GM21723 (cell line): ENCODE results near the gene FAM9C.
A peak's percentile ranks its signal among the peaks of the same experiment; 100 is the strongest.
"Not testable (repeated sequence)": the region's sequence is repeated elsewhere in the genome, so short reads cannot be mapped to it uniquely, and the experiment has no call there.

Source experiments
- ATAC-seq: cut with Tn5 transposase; IDR thresholded peaks from one replicate; pipeline ENCODE4 v1.9.1; 2021; ENCODE audit warnings: mild to moderate bottlenecking, moderate library complexity; ENCODE audit not compliant: unreplicated experiment

Gene FAM9C

DNA sequence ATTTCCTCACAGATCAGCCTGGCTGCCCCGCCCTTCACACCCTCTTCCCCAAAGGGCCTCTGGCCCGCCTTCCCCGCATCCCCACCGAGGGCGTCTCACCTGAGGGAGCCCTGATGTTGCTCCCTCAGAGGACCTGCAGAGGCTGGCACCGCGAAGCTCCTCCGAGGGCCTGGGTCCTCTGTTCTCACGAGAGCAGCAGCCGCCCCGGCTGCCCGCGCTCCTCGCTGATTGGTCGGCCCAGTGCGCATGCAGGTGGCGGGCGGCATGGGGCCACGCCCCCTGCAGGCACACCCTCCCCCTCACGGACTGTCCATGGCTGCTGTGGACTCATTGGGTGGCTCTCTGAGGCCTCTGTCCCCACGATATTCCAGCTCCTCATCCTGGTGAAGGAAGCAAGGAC lies at the start of gene FAM9C:
FAM9C (minus strand) TSS at position 180 of the 400 bp plus-strand sequence. CDS start 831 bp downstream, outside the sequence.
- ATAC-seq = no peak

DNA sequence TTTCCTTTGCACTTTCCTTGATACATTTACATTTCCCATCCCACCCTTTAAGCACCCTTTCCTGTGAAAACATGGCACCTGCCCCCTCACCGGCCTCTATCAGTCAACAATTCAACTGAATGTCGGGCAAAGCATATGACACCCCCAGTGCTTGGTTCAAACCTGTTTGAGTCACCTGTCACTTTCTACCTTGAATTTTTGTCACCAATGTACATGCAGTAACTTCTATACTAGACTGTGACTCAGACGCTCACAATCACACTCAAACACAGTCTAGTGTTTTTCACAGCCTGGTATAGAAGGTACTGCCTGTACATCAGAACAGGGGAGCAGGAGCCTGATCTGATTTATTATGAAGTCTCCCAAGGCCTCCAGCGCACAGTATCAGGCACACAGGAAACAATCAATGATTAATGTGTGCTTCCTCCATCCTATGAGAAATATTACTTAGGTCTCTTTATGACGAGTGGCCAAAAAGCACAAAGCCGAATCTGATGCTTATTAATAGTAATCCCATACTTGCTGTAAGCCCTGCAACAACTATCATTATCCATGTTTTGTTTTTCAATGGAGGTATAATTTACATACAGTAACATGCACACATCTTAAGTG lies 49.2 kb upstream of the FAM9C start:
- no peak for ATAC-seq

DNA sequence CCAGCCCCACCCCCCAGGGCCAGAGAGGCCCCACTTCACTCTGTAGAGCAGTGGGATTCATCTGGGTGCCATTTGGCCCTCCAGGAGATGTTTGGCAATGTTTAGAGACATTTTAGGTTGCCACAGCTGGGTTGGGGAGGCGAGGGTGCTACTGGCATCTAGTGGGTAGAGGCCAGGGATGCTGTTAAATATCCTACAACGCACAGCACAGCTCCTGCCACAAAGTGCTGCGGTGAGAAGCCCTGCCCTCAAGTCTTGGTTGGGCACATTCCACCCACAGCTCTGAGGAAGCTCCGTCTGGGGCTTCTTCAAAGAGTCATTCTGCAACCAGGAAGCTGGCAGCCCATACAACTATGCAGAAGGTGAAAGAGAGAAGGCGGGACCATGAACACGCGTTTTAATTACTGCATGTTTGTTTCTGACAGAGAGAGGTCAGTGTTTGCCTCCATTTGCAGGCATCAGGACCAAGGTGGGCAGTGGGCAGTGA lies 48.1 kb upstream of the FAM9C start:
- ATAC-seq = peak; percentile 58

DNA sequence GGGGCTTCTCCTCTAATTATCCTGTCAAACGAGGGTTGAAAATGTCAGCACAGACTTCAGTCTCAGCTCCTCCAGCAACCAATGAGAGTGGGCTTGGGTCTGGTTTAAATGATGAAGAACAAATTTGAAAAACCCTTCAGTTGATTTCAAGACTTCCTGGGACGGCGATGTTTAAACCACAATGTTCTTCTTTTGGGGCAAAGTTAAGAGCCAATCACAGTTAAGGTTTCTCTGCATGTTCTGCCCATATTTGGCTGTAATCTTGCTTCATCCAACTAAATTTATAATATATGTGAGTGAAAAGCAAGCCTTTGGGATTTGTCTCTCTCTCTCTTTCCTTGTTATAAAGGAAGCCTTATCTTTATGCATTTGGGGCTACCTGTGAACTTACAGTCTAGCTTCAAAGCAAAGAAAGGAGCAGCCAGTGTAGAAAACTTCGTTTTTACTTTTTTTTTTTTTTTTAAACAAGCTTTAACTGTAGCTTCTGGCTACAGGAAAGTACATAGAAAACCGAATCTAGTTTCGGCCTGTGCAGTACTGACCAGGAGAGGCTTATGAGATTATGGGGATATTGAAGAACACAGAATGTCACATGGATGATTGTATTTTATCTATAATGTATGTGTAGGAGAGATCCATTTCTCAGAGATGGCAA lies 46.8 kb upstream of the FAM9C start:
- no peak for ATAC-seq

DNA sequence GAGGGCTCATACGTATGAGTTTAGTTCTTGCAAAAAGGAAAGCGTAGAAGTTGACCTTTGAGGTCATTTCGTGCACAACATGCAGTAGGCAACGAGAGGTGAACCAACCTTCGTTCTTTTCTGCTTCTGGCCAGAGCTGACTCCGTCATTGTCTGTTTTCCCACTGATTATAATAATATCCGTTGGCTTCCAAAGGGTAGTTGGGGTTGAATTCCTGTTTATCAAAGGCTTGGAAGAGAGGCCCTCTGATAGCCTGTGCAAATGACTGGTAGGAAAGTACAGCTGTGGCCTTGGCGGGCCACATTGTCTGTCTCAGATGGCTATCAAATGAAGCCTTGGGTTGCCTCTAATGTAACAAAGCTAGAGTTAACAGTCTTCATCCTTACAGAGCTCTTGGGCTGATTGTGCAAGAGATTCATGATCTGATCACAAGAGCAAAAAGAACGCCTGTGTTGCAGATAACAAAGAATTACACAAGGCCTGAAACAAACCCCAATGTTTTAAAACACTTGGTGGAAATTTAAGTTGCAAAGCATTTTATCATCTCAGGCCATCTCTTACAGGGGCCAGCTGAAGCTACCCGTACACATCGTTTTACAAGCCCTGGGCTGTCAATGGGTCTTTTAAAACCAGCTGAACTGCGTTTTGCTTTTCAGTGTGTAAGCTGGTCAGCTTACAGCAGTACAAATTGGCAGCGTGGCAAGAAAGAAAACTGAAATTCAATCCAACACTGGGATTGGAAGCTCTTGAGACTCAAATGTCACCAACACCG lies 46.1 kb upstream of the FAM9C start:
- no peak for ATAC-seq

DNA sequence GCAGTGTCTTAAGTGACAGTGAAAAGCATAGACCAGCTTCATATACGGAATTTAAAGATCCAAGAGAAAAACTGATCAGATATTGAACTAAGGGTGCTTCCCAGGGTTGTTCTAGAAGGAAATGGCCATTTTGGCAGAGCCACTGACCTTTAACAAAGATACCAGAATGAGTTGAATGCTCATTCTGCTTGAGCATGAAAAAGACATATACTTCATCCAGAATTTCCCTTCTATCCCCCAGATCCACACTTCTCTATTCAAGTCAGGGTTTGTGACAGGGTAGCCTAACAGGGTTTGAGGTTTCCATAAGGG lies 45.6 kb upstream of the FAM9C start:
- ATAC-seq = no peak

DNA sequence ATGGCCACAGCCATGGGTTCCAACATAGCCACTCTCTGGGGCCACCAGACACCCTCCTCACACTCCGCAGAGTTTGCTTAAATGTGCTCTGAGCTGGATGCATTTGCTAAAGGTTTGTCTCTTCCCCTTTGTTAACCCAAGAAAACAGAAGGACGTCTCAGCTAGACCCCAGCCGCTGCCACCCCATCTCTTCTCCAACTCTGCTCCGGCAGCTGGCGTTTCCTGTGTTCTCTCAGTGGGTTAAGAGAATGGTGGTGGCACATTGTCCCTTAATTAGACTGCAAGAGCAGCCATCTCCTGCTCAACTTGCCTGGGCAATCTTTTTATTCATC lies 43.7 kb upstream of the FAM9C start:
- no peak for ATAC-seq

DNA sequence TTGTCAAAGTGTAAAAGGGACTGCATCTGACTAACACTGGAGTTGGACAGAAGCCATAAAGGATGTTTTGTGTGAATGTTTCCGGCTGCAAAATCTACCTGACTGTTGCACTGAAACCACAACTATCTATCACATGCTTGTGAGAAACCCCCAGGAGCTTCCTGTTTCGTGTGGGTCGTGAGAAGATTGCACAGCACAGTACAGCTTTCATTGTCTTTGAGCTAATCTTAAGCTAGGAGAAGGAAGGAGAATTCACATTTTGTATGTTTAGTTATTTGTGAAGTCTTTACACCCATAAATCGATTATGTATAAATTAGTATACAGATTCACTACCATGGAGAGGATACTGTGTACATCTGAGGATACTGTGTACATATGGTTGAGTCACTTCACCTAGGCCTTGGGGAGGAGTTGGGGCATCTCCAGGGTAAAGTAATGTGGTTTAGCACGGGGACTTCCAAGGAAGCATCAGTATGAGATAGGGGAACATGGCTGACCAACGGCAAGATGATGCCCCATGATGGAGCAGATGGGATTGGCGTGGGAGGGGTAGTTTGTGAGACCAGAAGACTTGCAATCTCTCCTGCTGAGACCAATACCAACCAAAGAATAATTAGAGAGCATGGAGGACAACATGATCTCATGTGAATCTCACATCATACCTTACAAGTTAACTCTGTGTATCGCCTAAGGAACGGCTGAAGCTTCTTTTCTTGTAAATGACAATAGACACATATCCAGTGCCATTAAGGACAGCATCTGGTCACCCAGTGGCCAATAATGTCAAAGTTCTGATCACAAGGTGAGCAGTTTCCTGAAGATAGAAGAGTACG lies 43.1 kb upstream of the FAM9C start:
- peak; percentile 79 for ATAC-seq

DNA sequence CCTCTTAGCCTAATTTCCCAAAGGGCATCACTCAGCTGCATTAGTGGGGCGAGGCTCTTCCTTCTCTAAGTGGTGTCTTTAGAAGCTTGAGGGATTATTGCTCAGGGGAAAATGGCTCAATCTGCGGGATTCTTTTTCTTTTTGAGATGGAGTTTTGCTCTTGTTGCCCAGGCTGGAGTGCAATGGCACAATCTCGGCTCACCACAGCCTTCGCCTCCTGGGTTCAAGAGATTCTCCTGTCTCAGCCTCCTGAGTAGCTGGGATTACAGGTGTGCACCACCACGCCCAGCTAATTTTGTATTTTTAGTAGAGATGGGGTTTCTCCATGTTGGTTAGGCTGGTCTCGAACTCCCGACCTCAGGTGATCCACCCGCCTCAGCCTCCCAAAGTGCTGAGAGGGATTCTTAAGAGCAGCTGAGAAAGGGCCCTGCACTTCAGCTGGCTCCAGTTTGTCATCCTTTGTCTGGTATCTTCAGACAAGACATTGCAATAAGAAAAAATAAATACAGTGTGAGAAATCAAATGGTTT lies 42.4 kb upstream of the FAM9C start:
- not testable (repeated sequence) for ATAC-seq

DNA sequence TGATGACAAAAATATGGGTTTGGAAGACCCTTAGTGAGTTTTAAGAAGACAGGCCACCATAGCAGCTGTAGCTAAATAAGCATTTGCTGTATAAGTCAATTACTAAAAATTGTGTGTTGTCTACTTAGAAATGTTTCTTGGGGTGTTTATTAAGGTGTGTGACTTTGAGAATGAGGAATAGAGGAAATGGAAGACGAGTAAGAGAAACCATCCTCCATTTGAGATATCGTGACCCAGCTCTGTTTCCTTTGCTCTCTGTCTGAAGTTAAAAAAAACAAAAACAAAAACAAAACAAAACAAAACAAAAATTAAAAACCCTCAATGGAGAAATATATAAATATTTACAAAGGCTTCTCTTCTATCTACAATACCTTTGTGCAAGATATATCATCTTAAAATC lies 41.7 kb upstream of the FAM9C start:
- no peak for ATAC-seq

DNA sequence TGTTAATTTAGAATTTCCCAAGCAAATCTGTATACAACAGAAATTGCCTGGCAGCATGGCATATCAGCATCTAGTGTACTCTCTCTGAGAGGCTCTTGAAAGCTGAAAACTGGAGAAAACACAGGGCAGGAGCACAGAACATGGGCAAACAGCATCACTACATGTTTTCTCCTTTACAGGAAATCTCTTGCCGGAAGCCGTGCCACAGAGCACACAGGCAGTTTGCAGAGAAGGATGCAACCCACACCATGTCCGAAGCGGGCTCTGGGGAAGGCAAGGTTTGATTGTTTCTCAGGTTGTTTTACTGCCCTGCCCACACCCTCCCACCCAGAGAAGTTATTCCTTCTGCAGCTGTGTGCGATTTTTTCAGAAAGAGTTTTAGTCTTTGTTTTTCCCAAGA lies 41.1 kb upstream of the FAM9C start:
- ATAC-seq = no peak

DNA sequence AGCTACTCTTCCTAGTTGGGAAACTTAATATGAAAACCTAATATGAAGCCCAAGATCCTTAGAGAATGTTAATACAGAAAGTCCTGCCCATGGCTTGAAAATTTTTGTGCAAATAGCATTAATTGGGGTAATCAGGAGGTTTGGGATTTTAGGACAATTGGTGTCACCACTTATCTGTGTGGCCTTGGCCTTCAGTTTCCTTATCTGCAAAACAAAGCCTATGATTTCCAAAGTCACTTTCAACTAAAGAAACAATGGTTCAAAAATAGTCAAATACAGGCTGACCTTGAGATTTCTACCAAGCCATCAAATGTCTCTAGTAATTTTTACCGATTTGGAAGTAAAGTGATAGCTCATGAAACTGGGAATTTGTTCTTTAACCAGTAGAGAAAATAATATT lies 40.2 kb upstream of the FAM9C start:
- no peak for ATAC-seq

DNA sequence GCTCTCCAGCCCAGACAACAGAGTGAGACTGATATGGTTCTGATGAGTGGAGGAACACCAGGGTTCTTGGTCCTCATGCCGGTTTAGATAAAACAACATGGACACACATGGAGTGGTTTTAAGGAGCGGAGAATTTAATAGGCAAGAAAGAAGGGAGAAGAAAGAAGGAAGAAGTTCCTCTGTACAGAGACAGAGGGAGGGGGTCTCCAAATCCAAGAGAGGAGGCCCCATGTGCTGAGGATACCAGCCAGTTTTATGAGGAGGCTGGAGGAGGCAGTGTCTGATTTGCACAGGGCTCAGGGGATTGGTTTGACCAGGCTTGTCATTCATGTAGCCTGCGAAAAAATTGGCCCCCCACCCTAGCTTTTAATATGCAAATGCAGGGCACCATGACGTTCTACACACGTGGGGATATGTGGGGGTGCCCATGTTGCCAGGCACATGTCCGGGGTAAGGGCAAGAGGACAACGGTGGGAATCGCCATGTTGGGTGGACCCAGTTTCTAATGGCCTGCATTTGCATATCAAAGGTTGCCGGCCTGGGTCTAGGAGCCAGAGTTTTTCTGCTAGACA lies 39.4 kb upstream of the FAM9C start:
- not testable (repeated sequence) for ATAC-seq

DNA sequence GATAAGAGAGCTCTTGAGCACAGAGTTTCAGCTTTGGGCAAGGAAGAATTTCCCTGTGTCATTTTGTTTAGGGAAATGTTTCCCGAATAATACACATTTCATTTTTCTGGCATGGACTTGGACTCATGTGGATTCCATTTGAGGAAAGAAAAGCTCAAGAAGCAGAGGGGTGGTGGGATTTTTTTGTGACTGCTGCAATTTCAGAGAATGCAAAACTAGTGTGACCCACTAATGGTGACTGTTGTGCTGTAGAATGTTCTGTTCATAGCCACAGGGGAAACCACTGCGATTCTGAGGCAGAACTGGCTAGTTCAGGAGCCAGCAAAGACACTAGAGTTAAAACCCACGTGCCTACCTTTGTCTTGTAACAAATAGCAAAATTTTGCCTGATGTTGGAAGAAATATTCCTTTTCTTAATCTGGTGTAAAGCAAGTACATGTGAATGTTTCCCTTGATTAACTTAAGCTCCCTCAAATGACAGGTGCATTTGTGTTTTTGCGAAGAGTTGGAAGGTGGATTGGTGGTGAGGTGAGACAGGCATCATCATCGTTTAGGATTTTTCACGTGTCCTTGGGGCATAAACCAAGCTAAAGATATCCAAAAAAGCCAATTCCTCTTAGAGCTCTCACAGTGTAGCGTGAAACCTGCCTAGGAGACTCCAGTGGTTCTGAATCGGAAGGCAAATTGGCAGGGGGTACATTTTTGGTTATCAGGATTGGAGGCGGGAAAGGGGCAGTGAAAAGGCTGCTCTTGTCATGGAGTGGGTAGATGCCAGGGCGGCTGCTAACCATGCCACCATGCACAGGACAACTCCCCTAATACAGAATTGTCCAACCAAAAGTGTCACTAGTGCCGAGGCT lies 38.0 kb upstream of the FAM9C start:
- ATAC-seq = no peak

DNA sequence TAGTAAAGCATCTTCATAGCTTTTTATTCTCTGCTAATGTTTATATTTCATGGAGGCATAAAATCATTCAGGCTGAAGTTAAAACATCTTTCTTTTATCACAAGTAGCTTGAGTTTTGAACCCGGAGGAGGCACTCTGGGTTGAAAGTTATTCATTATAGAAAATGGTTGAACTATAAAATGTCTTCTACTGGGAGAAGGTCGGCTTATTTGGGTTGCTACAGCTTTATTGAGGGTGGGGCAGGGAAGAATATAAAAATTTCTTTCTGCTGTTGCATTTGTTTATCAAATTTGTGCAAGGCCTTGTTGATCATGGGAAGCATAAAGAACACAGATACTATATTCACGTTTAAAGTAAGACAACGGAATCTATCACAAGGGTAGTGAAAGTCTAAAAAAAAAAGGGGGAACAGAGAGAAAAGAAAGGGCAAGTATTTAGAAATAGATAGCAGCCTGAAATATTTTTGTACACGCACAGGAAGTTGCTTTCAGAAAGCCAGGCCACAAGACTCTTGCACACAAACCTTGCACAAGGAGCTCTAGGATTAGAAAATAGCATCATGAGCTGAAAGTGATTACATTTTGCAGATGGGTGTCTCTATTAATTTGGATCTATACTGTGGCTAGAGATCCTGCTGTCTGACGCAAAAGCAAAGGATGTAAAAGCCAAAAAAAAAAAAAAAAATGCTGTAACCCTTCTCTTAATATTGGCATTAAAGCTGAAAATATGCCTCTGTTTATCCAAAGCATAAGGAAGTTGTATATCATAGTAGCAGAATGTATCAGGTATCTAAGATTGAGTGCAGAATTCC lies 37.2 kb upstream of the FAM9C start:
- peak; percentile 59 for ATAC-seq

DNA sequence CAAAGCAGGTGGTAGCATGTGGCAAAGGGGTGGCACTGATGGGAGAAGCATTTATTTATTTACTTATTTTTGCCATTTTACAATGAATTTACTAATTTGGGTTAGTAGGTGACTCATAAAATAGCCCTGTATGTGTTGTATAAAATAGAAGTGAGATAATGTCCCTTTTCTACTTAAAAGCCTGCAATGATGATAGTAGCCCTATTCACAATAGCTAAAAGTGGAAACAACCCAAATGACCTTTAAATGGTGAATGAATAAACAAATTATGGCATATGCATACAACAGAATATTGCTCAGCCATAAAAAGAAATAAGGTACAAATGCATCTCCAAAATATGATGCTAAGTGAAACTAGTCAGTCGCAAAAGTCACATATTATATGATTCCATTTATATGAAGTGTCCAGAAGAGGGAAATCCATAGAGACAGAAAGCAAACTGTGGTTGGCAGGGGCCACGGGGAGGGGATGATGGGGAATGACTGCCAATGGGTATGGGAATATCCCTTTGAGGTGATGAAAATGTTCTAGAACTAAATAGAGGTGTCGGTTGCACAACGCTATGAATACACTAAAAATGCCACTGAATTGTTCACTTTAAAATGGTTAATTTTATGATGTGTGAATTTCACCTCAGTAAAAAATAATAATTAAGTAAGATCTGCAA lies 35.8 kb upstream of the FAM9C start:
- no peak for ATAC-seq

DNA sequence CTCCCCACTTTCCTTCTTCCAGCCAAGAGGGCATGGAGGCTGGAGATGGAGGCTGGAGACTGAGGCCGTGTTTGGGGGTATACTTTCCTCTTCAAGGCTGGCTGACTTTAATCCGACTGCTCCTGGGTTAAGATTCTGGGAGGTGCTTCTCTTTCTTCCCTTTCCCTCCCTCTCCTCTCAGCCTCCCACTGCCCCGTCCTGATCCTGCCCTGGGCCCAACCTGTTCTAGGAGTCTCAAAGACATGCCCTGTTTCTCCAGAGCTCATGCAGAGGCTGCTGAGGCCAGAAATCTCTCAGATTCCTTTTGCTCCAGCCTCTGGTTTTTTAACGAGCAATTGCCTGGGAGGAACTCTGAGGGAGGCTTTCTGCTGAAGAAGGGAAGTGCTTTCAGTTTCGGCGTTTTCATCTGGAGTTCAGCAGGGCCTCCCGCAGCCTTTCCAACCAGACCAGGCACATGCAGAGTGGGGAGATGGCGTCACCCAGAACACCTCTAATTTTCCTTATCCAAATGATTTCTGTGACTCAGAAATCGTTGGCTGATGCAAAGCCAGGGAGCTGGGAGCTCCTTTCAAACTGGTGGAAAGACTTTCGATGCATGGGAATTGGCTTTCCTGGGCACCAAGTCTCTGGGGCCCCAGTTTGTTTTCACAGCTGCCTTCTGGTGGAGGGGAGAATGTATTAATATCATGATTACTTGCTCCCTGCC lies 34.5 kb upstream of the FAM9C start:
- no peak for ATAC-seq

DNA sequence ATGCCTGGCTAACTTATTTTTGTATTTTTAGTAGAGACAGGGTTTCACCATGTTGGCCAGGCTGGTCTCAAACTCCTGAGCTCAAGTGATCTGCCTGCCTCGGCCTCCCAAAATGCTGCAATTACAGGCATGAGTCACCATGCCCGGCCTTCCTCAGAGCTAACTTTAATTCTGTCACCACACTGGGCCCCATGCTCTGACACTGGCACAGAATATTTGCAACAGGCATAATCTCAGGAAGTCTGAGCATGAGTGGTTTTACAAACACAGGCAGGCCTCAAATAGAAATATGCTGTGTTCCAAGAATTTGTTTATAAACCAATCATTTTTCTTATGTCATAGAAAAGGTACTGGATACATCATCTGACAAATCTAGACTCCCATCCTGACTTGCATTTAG lies 32.7 kb upstream of the FAM9C start:
- ATAC-seq = no peak
